Ishikawa (cell line): ENCODE data around the gene IWS1.

Experiments used
- CEBPB ChIP-seq: IDR thresholded peaks from 2 replicates; pipeline ENCODE4 v1.6.1; 2012
- EP300 ChIP-seq: IDR thresholded peaks from 2 replicates; pipeline ENCODE4 v1.6.1; 2012; ENCODE audit warnings: borderline replicate concordance
- NFIC ChIP-seq: IDR thresholded peaks from 2 replicates; pipeline ENCODE4 v1.6.1; 2012
- RAD21 ChIP-seq: IDR thresholded peaks from 2 replicates; pipeline ENCODE4 v1.6.1; 2012; ENCODE audit warnings: low read depth
- REST ChIP-seq: IDR thresholded peaks from 2 replicates; pipeline ENCODE4 v1.6.1; 2012; ENCODE audit warnings: low read depth, mild to moderate bottlenecking
- TCF12 ChIP-seq: IDR thresholded peaks from 2 replicates; pipeline ENCODE4 v1.6.1; 2012; ENCODE audit warnings: low read depth
- YY1 ChIP-seq: IDR thresholded peaks from 2 replicates; pipeline ENCODE4 v1.6.1; 2012; ENCODE audit warnings: low read depth
- ZBTB7A ChIP-seq: IDR thresholded peaks from 2 replicates; pipeline ENCODE4 v1.6.1; 2012; ENCODE audit warnings: low read depth
- TF ChIP-seq, protein P1 (sequence below): IDR thresholded peaks from 2 replicates; pipeline ENCODE4 v1.6.1; 2012

DNA sequence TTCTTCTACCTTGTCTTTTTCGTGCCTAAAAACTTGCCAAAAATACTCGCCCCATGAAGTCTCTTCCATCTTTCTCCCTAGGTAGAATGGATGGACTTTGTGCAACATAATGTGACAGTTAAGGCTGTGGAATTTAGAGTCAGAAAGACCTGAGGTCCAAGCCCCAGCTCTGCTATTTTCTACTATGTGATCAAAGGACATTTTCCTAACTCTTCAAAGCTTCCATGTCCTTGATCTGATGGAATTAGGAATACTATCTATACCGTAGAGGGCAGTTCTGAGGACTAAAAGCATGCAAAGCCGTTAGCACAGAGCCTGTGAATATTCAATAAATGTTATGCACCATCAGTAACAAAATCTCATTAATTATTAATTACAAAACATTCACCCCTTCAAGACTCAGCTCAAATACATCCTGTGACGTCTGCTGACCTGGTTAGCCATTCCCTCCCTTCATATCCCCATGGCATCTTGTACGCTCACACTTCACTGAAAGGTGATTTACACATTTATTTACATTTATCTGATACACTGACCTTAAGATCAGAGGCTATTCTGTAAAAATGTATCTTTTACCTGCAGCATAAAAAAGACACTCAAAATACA, 15.1 kb downstream of the IWS1 start:
- TF ChIP-seq CEBPB (no peak), EP300 (no peak), RAD21 (no peak), REST (no peak), ZBTB7A (no peak), TCF12 (no peak), YY1 (no peak), NFIC (no peak)
- TF ChIP-seq, protein P1, sequence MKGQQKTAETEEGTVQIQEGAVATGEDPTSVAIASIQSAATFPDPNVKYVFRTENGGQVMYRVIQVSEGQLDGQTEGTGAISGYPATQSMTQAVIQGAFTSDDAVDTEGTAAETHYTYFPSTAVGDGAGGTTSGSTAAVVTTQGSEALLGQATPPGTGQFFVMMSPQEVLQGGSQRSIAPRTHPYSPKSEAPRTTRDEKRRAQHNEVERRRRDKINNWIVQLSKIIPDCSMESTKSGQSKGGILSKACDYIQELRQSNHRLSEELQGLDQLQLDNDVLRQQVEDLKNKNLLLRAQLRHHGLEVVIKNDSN, result no peak
